HG03108 (cell line): ENCODE data around the gene ZNF800.

Experiments used
- ATAC-seq: cut with Tn5 transposase; IDR thresholded peaks from one replicate; pipeline ENCODE4 v1.9.1; 2021; ENCODE audit warnings: moderate library complexity; ENCODE audit not compliant: unreplicated experiment

ZNF800 gene

GRCh38 chr7:127350586-127350985 lies 41.9 kb downstream of the ZNF800 start:
- ATAC-seq: no peak

GRCh38 chr7:127349881-127350280 lies 42.6 kb downstream of the ZNF800 start:
- no peak for ATAC-seq

DNA sequence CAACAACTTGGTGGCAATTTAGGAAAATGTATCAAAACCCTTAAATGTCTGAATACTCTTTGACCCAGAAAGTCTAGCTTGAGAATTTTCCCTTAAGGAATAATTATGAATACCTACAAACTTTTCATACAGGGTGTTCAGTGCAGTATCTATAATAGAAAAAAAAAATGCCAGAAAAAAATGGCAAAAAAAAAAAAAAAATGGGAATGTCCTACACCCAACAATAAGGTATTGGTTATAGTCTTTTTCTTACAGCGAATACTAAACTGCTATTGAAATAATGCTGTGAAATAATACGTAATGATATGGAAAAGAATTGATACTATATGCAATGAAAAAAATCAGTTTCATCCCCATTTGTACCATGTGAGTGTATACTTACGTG lies 44.3 kb downstream of the ZNF800 start:
- ATAC-seq: no peak

- ATAC-seq: peak; percentile 98
Measured at GRCh38 chr7:127347567-127348246, 44.8 kb downstream of the ZNF800 start.

GRCh38 chr7:127346575-127347256 lies 45.8 kb downstream of the ZNF800 start:
- ATAC-seq: no peak

DNA sequence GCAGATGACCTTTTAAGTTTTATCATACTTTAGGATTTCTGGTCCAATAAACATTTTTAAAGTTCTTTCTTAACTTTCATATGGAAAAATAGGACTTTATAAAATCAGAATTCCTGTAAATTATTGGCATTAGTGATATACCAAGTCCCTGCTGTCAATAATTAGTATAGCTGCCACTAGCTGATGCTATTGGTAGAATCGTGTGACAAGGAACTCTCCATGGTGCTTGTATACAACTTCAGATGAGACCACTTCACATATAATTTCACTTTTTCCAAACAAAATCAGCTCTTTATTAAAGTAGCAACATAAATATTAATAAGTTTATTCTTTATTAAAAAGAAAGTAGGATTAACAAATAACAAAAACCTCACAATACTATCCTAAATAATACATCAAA lies 49.9 kb downstream of the ZNF800 start:
- ATAC-seq: no peak

DNA sequence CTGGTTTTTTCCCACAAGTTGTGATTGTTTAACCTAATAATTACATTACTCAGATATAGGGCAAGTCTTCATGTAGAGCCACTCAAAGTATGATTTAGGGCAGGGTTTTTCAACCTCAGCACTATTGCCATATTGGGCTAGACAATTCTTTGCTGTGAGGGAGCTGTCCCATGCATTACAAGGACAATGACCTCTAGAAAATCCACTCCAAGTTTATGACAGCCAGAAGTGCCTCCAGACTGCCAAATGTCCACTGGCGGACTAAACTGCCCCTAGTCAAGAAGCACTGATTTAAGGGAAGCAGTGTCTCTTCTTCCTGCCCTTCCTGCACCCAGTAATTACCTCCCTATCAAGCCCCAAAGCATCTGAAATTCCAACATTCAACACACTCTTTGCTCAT lies 54.4 kb downstream of the ZNF800 start:
- ATAC-seq: no peak

- ATAC-seq: no peak
Measured at GRCh38 chr7:127337581-127337980, 54.9 kb downstream of the ZNF800 start.

DNA sequence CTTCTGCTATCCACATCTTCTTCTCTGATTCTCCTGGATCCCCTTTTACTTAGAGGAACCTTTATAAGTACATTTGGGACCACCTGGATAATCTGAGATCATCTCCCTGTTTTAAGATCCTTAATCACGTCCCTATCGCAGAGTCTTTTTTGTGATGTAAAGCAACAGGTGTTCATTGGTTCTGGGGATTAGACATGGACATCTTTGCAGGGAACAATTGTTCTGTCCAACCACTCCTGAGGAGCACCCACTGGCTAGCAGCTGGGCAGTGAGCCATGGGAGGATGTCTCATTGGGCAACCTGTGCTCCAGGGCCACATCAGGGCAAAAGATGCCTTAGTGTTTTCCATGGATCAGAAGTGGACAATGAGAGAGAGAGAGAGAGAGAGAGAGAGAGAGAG lies 56.0 kb downstream of the ZNF800 start:
- no peak for ATAC-seq

- no peak for ATAC-seq
Measured at GRCh38 chr7:127332880-127333279, 59.6 kb downstream of the ZNF800 start.

DNA sequence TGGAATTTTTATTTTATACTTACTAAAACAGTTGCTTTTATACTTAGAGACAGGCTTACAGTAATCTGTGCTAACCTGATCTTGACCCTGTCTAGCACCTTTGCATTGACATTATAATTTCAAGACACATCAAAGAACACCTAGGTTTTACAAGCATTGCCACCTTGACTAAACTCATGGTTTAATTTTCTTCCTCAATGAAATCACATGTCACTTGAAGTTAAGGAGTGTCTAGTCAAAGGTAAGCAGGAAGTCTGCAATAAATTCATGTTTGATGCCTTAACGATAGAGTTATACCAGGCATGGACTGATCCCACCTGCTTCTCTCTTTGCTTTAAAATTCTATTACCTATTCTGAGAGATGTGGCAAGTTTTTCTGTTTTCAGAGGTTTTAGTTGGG lies 62.4 kb downstream of the ZNF800 start:
- ATAC-seq: no peak

GRCh38 chr7:127322832-127323493 lies 69.5 kb downstream of the ZNF800 start:
- ATAC-seq: no peak

- no peak for ATAC-seq
Measured at GRCh38 chr7:127322351-127322750, 70.2 kb downstream of the ZNF800 start.

DNA sequence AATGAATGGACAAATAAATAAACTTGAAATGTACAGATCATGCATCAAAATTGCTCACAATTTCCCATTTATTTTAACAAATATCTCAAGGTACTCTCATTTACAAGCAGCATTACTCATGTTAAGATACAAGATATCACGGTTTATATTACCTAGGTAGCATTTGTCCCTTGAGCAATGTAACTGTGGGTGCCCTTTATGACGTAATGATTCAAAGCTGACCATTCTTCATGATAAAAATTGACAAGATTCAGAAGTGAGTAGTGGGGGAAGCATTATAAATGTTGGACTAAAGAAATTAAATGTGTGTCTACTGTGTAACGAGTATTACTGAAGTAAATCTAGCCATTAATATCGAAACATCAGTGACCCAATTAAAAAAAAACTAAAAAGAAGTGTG lies 71.5 kb downstream of the ZNF800 start:
- ATAC-seq: no peak
